Epithelial cell of proximal tubule (primary cell): ENCODE measurements around the gene STMP1. TPM values are rescaled to one million over a fixed set of nuclear protein-coding genes. Genes with fewer than 3 reads are reported as not detected.

Experiments used
- DNase-seq: peaks from one replicate; pipeline ENCODE4 v3.0.0-alpha.2; 2011; ENCODE audit warnings: low read depth
- H3K4me3 ChIP-seq: 2 replicates; pipeline ENCODE4 v1.5.1; 2011; ENCODE audit warnings: low read depth, mild to moderate bottlenecking, low read length
- CTCF ChIP-seq: conservative IDR thresholded peaks from 2 replicates; pipeline ENCODE4 v1.5.1; 2012; ENCODE audit warnings: low read depth, mild to moderate bottlenecking, low read length
- total RNA-seq: library from RNA; depleted of rRNA; stranded (reverse); fragments of >200 nt; gene quantifications from 2 replicates; pipeline ENCODE4 v1.2.3, GENCODE V29; 2015

Gene STMP1
- total RNA-seq, 1 donor from 2014 or later: 17.1 TPM

GRCh38 chr7:135707570-135707966 is 45.3 kb downstream of the STMP1 start:
- H3K4me3 ChIP-seq: no peak overlapping the region
- no peak for DNase-seq
- no peak for TF ChIP-seq CTCF

- no peak for TF ChIP-seq CTCF
- no peak for DNase-seq
- H3K4me3 ChIP-seq: no peak overlapping the region
Measured at GRCh38 chr7:135708041-135708440, 45.7 kb downstream of the STMP1 start.

- no peak overlapping the region for H3K4me3 ChIP-seq
- no peak for DNase-seq
- no peak for TF ChIP-seq CTCF
Measured at GRCh38 chr7:135709508-135709907, 47.2 kb downstream of the STMP1 start.

GRCh38 chr7:135710417-135711138 is 48.3 kb downstream of the STMP1 start:
- peak; percentile 56 for TF ChIP-seq CTCF
- no peak for DNase-seq
- H3K4me3 ChIP-seq: peak overlapping the region; percentile 37

- DNase-seq: no peak
- no peak overlapping the region for H3K4me3 ChIP-seq
- TF ChIP-seq CTCF: no peak
Measured at GRCh38 chr7:135711139-135711469, 48.8 kb downstream of the STMP1 start.

- no peak for TF ChIP-seq CTCF
- no peak overlapping the region for H3K4me3 ChIP-seq
- DNase-seq: no peak
Measured at GRCh38 chr7:135712182-135712782, 50.0 kb downstream of the STMP1 start.

GRCh38 chr7:135712796-135713195 is 50.5 kb downstream of the STMP1 start:
- H3K4me3 ChIP-seq: no peak overlapping the region
- DNase-seq: no peak
- no peak for TF ChIP-seq CTCF
